Measurements from ENCODE around the gene PRKG1. TPM values are rescaled to one million over a fixed set of nuclear protein-coding genes. Genes with fewer than 3 reads are reported as not detected.

PRKG1 gene
- total and polyA plus RNA-seq, 2 of the 8 experiments (the other 6 are each of a cell fraction or from before 2014, with no cell fraction given): 4.2 to 15.2 TPM

DNA sequence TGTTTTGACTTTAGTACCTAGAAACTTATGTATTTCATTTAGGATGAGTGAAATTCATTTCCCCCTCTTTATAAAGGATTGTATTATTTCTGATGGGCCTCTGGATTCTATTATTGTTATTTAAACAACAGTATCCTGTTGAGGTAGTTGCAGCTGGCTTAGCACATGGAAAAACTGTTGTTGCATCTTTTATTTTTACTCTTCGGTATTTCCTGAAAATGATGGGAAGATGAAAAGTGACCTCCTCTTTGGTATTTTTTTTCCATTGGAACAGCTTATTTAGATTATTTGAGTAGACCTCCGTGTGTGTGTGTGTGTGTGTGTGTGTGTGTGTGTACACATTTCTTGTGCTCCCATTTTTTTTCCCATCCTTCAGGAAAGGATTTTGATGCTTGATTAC, 129.8 kb downstream of the PRKG1 start:
- Histone ChIP-seq H3K9ac (replicated peaks in 1 of 4; ENCODE audit: extremely low read depth in 1 of 4, low read depth in 3 of 4, low read length in 3 of 4) (no peak overlapping the region), H3K23me2 (ENCODE audit: low read depth, low read length) (no peaks in the 10 kb centered on the region), H3K79me2 (ENCODE audit: control insufficient read depth in 1 of 2, insufficient read depth in 2 of 2, low read length in 2 of 2) (peaks cover 0 to 4% of the 10 kb centered on the region in 2 experiments; a peak in 1 of 4 replicates), H3K27ac (ENCODE audit: low read depth, low read length) (no peak overlapping the region), H3K14ac (ENCODE audit: insufficient read length) (no peak overlapping the region), H2BK120ac (replicated peaks; ENCODE audit: low read depth, low read length) (no peak overlapping the region), H2BK5ac (ENCODE audit: low read depth, low read length) (no peak overlapping the region), H3K18ac (ENCODE audit: extremely low read depth, low read length) (no peak overlapping the region), H3K9me3 (ENCODE audit: insufficient read depth in 2 of 2, low read depth in 1 of 2, low read length in 1 of 2) (no peaks in the 10 kb centered on the region), H4K20me1 (replicated peaks in 1 of 2; ENCODE audit: control insufficient read depth in 1 of 2, insufficient read depth in 2 of 2, low read length in 2 of 2) (no peaks in the 10 kb centered on the region), H3K79me1 (ENCODE audit: low read depth, low read length) (no peaks in the 10 kb centered on the region), H4K91ac (replicated peaks; ENCODE audit: insufficient read length, low read length) (no peak overlapping the region), H3K36me3 (ENCODE audit: control insufficient read depth in 2 of 4, insufficient read depth in 4 of 4, low read length in 3 of 4) (no peaks in the 10 kb centered on the region), H3K4ac (replicated peaks; ENCODE audit: insufficient read length, low read depth, low read length) (no peak overlapping the region), H3K4me3 (ENCODE audit: extremely low read depth in 1 of 4, insufficient read depth in 2 of 4, low read depth in 3 of 4, low read length in 4 of 4) (peak overlapping the region in 1 of 4 experiments; percentile 19; a peak in 1 of 8 replicates), H2BK20ac (ENCODE audit: low read length) (no peak overlapping the region), H4K8ac (ENCODE audit: extremely low read depth, insufficient read depth, low read length) (no peak overlapping the region), H3K4me2 (ENCODE audit: insufficient read depth in 1 of 2, low read depth in 2 of 2, low read length in 2 of 2) (peak overlapping the region in 1 of 2 experiments; percentile 9; a peak in 1 of 4 replicates), H2BK15ac (ENCODE audit: low read length) (no peak overlapping the region), H2AK5ac (ENCODE audit: low read depth, low read length) (no peak overlapping the region), H3K4me1 (replicated peaks in 1 of 4; ENCODE audit: control insufficient read depth in 3 of 4, insufficient read depth in 4 of 4, low read length in 3 of 4) (peaks cover 0 to 10% (median 8%) of the 10 kb centered on the region in 4 experiments; a peak in 3 of 7 replicates), H3K23ac (ENCODE audit: insufficient read length) (no peak overlapping the region), H4K5ac (ENCODE audit: insufficient read length, low read depth, low read length) (no peak overlapping the region), H3K56ac (replicated peaks; ENCODE audit: insufficient read length, low read depth, low read length) (peak overlapping the region; percentile 34), H3K27me3 (replicated peaks in 1 of 4; ENCODE audit: control insufficient read depth in 3 of 4, extremely low read depth in 1 of 4, insufficient read depth in 3 of 4, low read length in 3 of 4) (no peaks in the 10 kb centered on the region), H2BK12ac (ENCODE audit: low read depth, low read length) (no peak overlapping the region), H2AFZ (ENCODE audit: low read length) (no peak overlapping the region)
- DNase-seq (ENCODE audit: low read depth in 1 of 2, low spot score in 2 of 2): no peak
- FAIRE-seq: no peak
- TF ChIP-seq CREB1 (IDR thresholded peaks at IDR 0.05) (no peak), PHF8 (conservative IDR thresholded peaks at IDR 0.05; ENCODE audit: low read depth, low read length) (no peak), POLR2AphosphoS5 (IDR thresholded peaks at IDR 0.05; ENCODE audit: low read depth, low read length) (no peak), SP2 (IDR thresholded peaks at IDR 0.05; ENCODE audit: low read length) (no peak)
- ChIA-PET POLR2A (ENCODE audit: partially characterized antibody) (no interaction called here), CTCF (ENCODE audit: partially characterized antibody) (interaction anchor here (0.9 to 1.0 kb wide), 2 partner anchors 74 to 141 kb away, joined by 3 read pairs; no protein-coding TSS in a partner anchor)
- WGBS, 2 experiments (ENCODE audit: extremely low coverage in 1 of 2, insufficient coverage in 1 of 2, insufficient read length in 1 of 2, insufficient replicate concordance in 2 of 2, low coverage in 1 of 2, low lambda C conversion rate in 2 of 2, missing lambda C conversion rate in 1 of 2): 35% methylated on average over 2 of the region's 2 CpGs; no CpG with 5 or more reads in 1 of the 2 experiments

All from H1 (cell line).